HCT116 (cell line): ENCODE data around the gene ERICH6B. TPM values are rescaled to one million over a fixed set of nuclear protein-coding genes. Genes with fewer than 3 reads are reported as not detected.

ENCODE experiments used
- ATAC-seq: fragments of 200-7000 bp; cut with Tn5 transposase; 2 replicates; pipeline ENCODE4 v1.9.1; 2020; ENCODE audit warnings: mild to moderate bottlenecking, moderate library complexity
- BruUV-seq: library from RNA; stranded (reverse); fragments of 400-500 nt; replicated peaks from 2 replicates; lab custom pipeline; 2021; lab: Mats Ljungman, UMichigan
- CTCF ChIA-PET: fragments of 300-600 bp; sonication (Branson Sonifier 250); formaldehyde crosslinking; loops from one replicate; lab custom pipeline; 2021; ENCODE audit warnings: antibody characterized with exemption; lab: Charles Lee
- POLR2A ChIA-PET: fragments of 300-600, 350-600 bp; sonication (Branson Sonifier 250); formaldehyde crosslinking; loops from one replicate; lab custom pipeline; 2021; ENCODE audit warnings: antibody characterized with exemption; lab: Charles Lee
- RAD21 ChIA-PET, 2 experiments: fragments of 300-600 bp; sonication (Branson Sonifier 250); formaldehyde crosslinking; loops; one replicate each; lab custom pipeline; 2023; ENCODE audit warnings: low total read pairs in 2 of 2; ENCODE audit not compliant: uncharacterized antibody in 2 of 2, unreplicated experiment in 2 of 2, low non-redundant PET in 1 of 2; lab: Charles Lee
- DNase-seq: peaks from one replicate; pipeline ENCODE4 v3.0.0-alpha.2; 2010; ENCODE audit warnings: low read depth, low spot score
- H2AFZ ChIP-seq: fragments of 200-600 bp; shearing (Covaris generic), sonication (generic); 2 replicates; pipeline ENCODE4 v1.6.1; 2017; ENCODE audit warnings: low read depth, mixed run types, mixed read lengths, antibody characterized with exemption, low read length; ENCODE audit not compliant: poor library complexity, severe bottlenecking
- H3K27ac ChIP-seq: 2 replicates; pipeline ENCODE4 v1.5.1; 2012; ENCODE audit warnings: low read depth, low read length
- H3K27me3 ChIP-seq: fragments of 200-600 bp; sonication (generic); 2 replicates; pipeline ENCODE4 v1.6.1; 2016; ENCODE audit warnings: mixed run types, low read length, mixed read lengths; ENCODE audit not compliant: insufficient read depth
- H3K36me3 ChIP-seq, 2 experiments: fragments of 200-500 bp in 1 of 2; fragments of 200-600 bp in 1 of 2; sonication (Bioruptor generic) in 1 of 2; sonication (generic) in 1 of 2; 2 replicates each; pipeline versions ENCODE4 v1.5.1 to v1.6.1; 2014 to 2016; ENCODE audit warnings: low read length in 2 of 2, inconsistent platforms in 1 of 2, mixed read lengths in 1 of 2, mixed run types in 1 of 2; ENCODE audit not compliant: insufficient read depth in 2 of 2, control insufficient read depth in 1 of 2
- H3K4me1 ChIP-seq, 2 experiments: fragments of 200-600 bp in 1 of 2; sonication (generic) in 1 of 2; 2 replicates each; pipeline versions ENCODE4 v1.5.1 to v1.6.1; 2012 to 2017; ENCODE audit warnings: low read length in 2 of 2, inconsistent platforms in 1 of 2, mild to moderate bottlenecking in 1 of 2, mixed read lengths in 1 of 2, mixed run types in 1 of 2, moderate library complexity in 1 of 2; ENCODE audit not compliant: insufficient read depth in 2 of 2, control insufficient read depth in 1 of 2
- H3K4me2 ChIP-seq: fragments of 200-600 bp; sonication (generic); 2 replicates; pipeline ENCODE4 v1.6.1; 2017; ENCODE audit warnings: mixed run types, low read length, mixed read lengths
- H3K4me3 ChIP-seq, 2 experiments: fragments of 200-600 bp in 1 of 2; sonication (generic) in 1 of 2; replicated peaks in 1 of 2; 2 replicates each; pipeline ENCODE4 v1.5.1; 2011 to 2016; ENCODE audit warnings: low read length in 2 of 2, control low read depth in 1 of 2, low read depth in 1 of 2, mild to moderate bottlenecking in 1 of 2, mixed read lengths in 1 of 2, mixed run types in 1 of 2
- H3K79me2 ChIP-seq: fragments of 200-600 bp; sonication (generic); 2 replicates; pipeline ENCODE4 v1.6.1; 2017; ENCODE audit warnings: mild to moderate bottlenecking, mixed run types, low read length, moderate library complexity, mixed read lengths; ENCODE audit not compliant: insufficient read depth
- H3K9ac ChIP-seq: fragments of 200-600 bp; sonication (generic); 2 replicates; pipeline ENCODE4 v1.6.1; 2016; ENCODE audit warnings: low read length, mixed read lengths
- H3K9me2 ChIP-seq: fragments of 200-600 bp; sonication (generic), shearing (Covaris generic); 2 replicates; pipeline ENCODE4 v1.6.1; 2017; ENCODE audit warnings: mixed run types, mild to moderate bottlenecking, moderate library complexity; ENCODE audit not compliant: insufficient read depth
- H3K9me3 ChIP-seq, 2 experiments: fragments of 200-500 bp in 1 of 2; fragments of 200-600 bp in 1 of 2; sonication (Bioruptor generic) in 1 of 2; sonication (generic) in 1 of 2; 2 replicates each; pipeline ENCODE4 v1.6.1; 2014 to 2017; ENCODE audit warnings: low read length in 2 of 2, mixed read lengths in 2 of 2, inconsistent platforms in 1 of 2, low read depth in 1 of 2, mild to moderate bottlenecking in 1 of 2, mixed run types in 1 of 2, moderate library complexity in 1 of 2; ENCODE audit not compliant: control insufficient read depth in 1 of 2, insufficient read depth in 1 of 2
- H4K20me1 ChIP-seq: fragments of 200-600 bp; sonication (generic), shearing (Covaris generic); 2 replicates; pipeline ENCODE4 v1.6.1; 2017; ENCODE audit warnings: mixed run types, mild to moderate bottlenecking, moderate library complexity; ENCODE audit not compliant: insufficient read depth
- CBX3 ChIP-seq: IDR thresholded peaks from 2 replicates; pipeline ENCODE4 v1.6.1; 2012; ENCODE audit warnings: low read depth
- EZH2 ChIP-seq: fragments of 200-600 bp; sonication (generic); IDR thresholded peaks from 2 replicates; pipeline ENCODE4 v1.6.1; 2017; ENCODE audit warnings: antibody characterized with exemption, mixed run types
- EZH2phosphoT487 ChIP-seq: fragments of 200-600 bp; IDR thresholded peaks from 2 replicates; pipeline ENCODE4 v1.6.1; 2018; ENCODE audit warnings: antibody characterized with exemption, borderline replicate concordance
- FOSL1 ChIP-seq: IDR thresholded peaks from 2 replicates; pipeline ENCODE4 v1.6.1; 2012; ENCODE audit warnings: low read depth
- MAX ChIP-seq: IDR thresholded peaks from 2 replicates; pipeline ENCODE4 v1.6.1; 2012
- POLR2A ChIP-seq: IDR thresholded peaks from 2 replicates; pipeline ENCODE4 v1.7.0; 2011; ENCODE audit warnings: borderline replicate concordance; ENCODE audit not compliant: insufficient read depth, insufficient read length; ENCODE audit errors: extremely low read depth
- POLR2AphosphoS5 ChIP-seq: IDR thresholded peaks from 2 replicates; pipeline ENCODE4 v1.6.1; 2011; ENCODE audit warnings: mild to moderate bottlenecking, low read depth, low read length, moderate library complexity
- RAD21 ChIP-seq: IDR thresholded peaks from 2 replicates; pipeline ENCODE4 v1.6.1; 2012; ENCODE audit warnings: low read depth, mild to moderate bottlenecking
- REST ChIP-seq: IDR thresholded peaks from 2 replicates; pipeline ENCODE4 v1.6.1; 2012; ENCODE audit warnings: low read depth
- SIN3A ChIP-seq: IDR thresholded peaks from 2 replicates; pipeline ENCODE4 v1.6.1; 2012; ENCODE audit warnings: low read depth
- SP1 ChIP-seq: IDR thresholded peaks from 2 replicates; pipeline ENCODE4 v1.6.1; 2012; ENCODE audit warnings: low read depth
- TCF7L2 ChIP-seq: IDR thresholded peaks from 2 replicates; pipeline ENCODE4 v1.7.0; 2011; ENCODE audit warnings: borderline replicate concordance, inconsistent platforms; ENCODE audit not compliant: insufficient read depth, insufficient read length; ENCODE audit errors: extremely low read depth
- YY1 ChIP-seq: IDR thresholded peaks from 2 replicates; pipeline ENCODE4 v1.6.1; 2011; ENCODE audit warnings: low read length, low read depth, moderate library complexity, mild to moderate bottlenecking; ENCODE audit not compliant: insufficient replicate concordance; ENCODE audit errors: extremely low read depth
- ZBTB33 ChIP-seq: IDR thresholded peaks from 2 replicates; pipeline ENCODE4 v1.6.1; 2011; ENCODE audit warnings: mild to moderate bottlenecking, low read length, moderate library complexity; ENCODE audit not compliant: insufficient replicate concordance; ENCODE audit errors: extremely low read depth
- ZFX ChIP-seq: fragments of 450-650 bp; IDR thresholded peaks from 2 replicates; pipeline ENCODE4 v1.6.1; 2017
- ZNF274 ChIP-seq: fragments of 200-500 bp; sonication (Bioruptor generic); IDR thresholded peaks from 2 replicates; pipeline ENCODE4 v1.6.1; 2014; ENCODE audit warnings: mild to moderate bottlenecking, low read depth, low read length, inconsistent platforms
- intact Hi-C: fragments of 100-400 bp; cut with micrococcal nuclease; formaldehyde crosslinking; loops from 2 replicates; pipeline ENCODE4 v1.10.0; 2022
- total RNA-seq: library from RNA; stranded (reverse); gene quantifications from one replicate; pipeline ENCODE4 v1.2.1, GENCODE V29; 2021; ENCODE audit not compliant: unreplicated experiment

The ERICH6B gene
- total RNA-seq, 1 experiment from 2014 or later = not detected

GRCh38 chr13:45510672-45511071 is 104.9 kb downstream of the ERICH6B start:
- ChIA-PET POLR2A (no interaction called here), CTCF (interaction anchor here (0.7 to 0.9 kb wide), 3 partner anchors 10 to 18 kb away, joined by 3 read pairs; no protein-coding TSS in a partner anchor), RAD21 (interaction anchor here in 1 of 2 experiments (0.9 kb wide), 1 partner anchor 12 kb away, joined by 3 read pairs; no protein-coding TSS in a partner anchor)
- Histone ChIP-seq H3K4me3 (no peak overlapping the region), H3K27me3 (no peaks in the 10 kb centered on the region), H3K79me2 (no peaks in the 10 kb centered on the region), H3K9me3 (no peaks in the 10 kb centered on the region), H2AFZ (no peak overlapping the region), H3K36me3 (peaks cover 11 to 18% of the 10 kb centered on the region in 2 experiments; a peak in 3 of 4 replicates), H4K20me1 (no peaks in the 10 kb centered on the region), H3K9me2 (no peaks in the 10 kb centered on the region), H3K4me1 (no peaks in the 10 kb centered on the region), H3K4me2 (no peak overlapping the region), H3K27ac (no peak overlapping the region), H3K9ac (no peak overlapping the region)
- no peak for TF ChIP-seq ZNF274
- TF ChIP-seq POLR2AphosphoS5 = no peak
- intact Hi-C loops = loop anchor here (5.0 kb wide), 1 partner anchor 207 kb away; no protein-coding TSS in a partner anchor
- no peak for DNase-seq
- no peak for ATAC-seq
- no TSS peak for BruUV-seq

- no peaks in the 10 kb centered on the region for H4K20me1 ChIP-seq
- TF ChIP-seq POLR2A (no peak), FOSL1 (no peak), ZBTB33 (no peak), TCF7L2 (no peak), MAX (no peak), RAD21 (no peak), EZH2 (no peak), YY1 (no peak), ZFX (no peak), EZH2phosphoT487 (no peak), SIN3A (no peak), REST (no peak), CBX3 (no peak), SP1 (no peak), POLR2AphosphoS5 (no peak)
Measured at GRCh38 chr13:45508776-45509175, 106.8 kb downstream of the ERICH6B start.

More at GRCh38 chr13:45508776-45509175, 106.8 kb downstream of the ERICH6B start:
- ChIA-PET CTCF (no interaction called here), POLR2A (no interaction called here), RAD21 (no interaction called here)
- no peaks in the 10 kb centered on the region for H3K4me1 ChIP-seq
- ATAC-seq (no peak), DNase-seq (no peak)
- H3K4me2 ChIP-seq = no peak overlapping the region
- H3K9me2 ChIP-seq = no peaks in the 10 kb centered on the region
- BruUV-seq = no TSS peak
- peaks cover 19 to 21% of the 10 kb centered on the region in 2 experiments; a peak in 3 of 4 replicates for H3K36me3 ChIP-seq
- H3K9me3 ChIP-seq = no peaks in the 10 kb centered on the region
- H3K9ac ChIP-seq = no peak overlapping the region
- no peak overlapping the region for H3K27ac ChIP-seq
- intact Hi-C loops = no loop called here
- H2AFZ ChIP-seq = no peak overlapping the region
- H3K79me2 ChIP-seq = no peaks in the 10 kb centered on the region
- H3K4me3 ChIP-seq = no peak overlapping the region
- no peaks in the 10 kb centered on the region for H3K27me3 ChIP-seq
